Body of pancreas (tissue), 4 donors: Measurements from ENCODE around the gene ENO2.

ENCODE experiments used
- POLR2A ChIP-seq, 3 donors: fragments of 450-650 bp; IDR thresholded peaks; one replicate each; pipeline ENCODE4 v1.6.1; 2016; ENCODE audit warnings: antibody characterized with exemption in 3 of 3, mild to moderate bottlenecking in 2 of 3
- TF ChIP-seq, protein P1 (sequence below), 7 experiments: fragments of 450-650 bp in 4 of 7; fragments of 200-600 bp in 3 of 7; sonication (generic) in 3 of 7; IDR thresholded peaks; one replicate each; pipeline ENCODE4 v1.5.1; 2016 to 2019; ENCODE audit warnings: antibody characterized with exemption in 7 of 7

- TF ChIP-seq, protein P1, sequence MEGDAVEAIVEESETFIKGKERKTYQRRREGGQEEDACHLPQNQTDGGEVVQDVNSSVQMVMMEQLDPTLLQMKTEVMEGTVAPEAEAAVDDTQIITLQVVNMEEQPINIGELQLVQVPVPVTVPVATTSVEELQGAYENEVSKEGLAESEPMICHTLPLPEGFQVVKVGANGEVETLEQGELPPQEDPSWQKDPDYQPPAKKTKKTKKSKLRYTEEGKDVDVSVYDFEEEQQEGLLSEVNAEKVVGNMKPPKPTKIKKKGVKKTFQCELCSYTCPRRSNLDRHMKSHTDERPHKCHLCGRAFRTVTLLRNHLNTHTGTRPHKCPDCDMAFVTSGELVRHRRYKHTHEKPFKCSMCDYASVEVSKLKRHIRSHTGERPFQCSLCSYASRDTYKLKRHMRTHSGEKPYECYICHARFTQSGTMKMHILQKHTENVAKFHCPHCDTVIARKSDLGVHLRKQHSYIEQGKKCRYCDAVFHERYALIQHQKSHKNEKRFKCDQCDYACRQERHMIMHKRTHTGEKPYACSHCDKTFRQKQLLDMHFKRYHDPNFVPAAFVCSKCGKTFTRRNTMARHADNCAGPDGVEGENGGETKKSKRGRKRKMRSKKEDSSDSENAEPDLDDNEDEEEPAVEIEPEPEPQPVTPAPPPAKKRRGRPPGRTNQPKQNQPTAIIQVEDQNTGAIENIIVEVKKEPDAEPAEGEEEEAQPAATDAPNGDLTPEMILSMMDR (IDR thresholded peaks at IDR 0.05) = no peak
- TF ChIP-seq POLR2A (IDR thresholded peaks at IDR 0.05) = no peak
Observed at GRCh38 chr12:6919588-6919987, 5.2 kb downstream of the ENO2 start.
